OCI-LY3 (cell line): ENCODE measurements around the gene LRRC72.

Experiments
- EZH2phosphoT487 ChIP-seq: fragments of 200-600 bp; shearing (Covaris generic); IDR thresholded peaks from 2 replicates; pipeline ENCODE4 v1.6.1; 2018; ENCODE audit warnings: antibody characterized with exemption, mixed run types, low read depth
- TF ChIP-seq, protein P1 (sequence below): fragments of 200-600, 300-600 bp; sonication (generic); IDR thresholded peaks from 2 replicates; pipeline ENCODE4 v1.5.1; 2014; ENCODE audit warnings: antibody characterized with exemption, low read length, low read depth

DNA sequence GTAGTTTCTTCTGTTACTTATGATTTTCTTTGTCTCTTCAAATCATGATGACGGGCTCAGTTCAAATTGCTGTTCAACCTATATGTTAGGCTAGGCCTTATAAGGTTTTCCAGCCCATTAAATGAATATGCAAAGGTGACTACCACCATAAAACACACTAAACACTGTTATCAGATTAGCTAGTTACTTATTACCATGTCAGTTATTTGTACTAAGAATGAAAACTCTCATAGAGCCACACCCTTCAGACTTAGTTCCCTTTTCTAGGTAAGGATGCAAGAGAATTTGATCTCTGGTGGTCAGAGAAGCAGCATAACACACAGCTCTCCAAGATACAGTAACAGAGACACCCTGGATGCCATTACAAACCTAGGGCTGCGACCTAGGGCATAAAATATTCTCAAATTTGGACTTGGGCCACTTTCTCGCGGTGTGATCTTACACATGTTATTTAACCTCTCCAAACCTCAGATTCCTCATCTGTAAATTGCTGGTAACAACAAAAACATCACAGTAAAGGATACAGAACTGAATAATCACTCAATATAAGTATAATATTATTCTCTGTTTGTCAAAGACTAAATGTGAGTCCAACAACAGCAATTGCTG lies 83.3 kb downstream of the LRRC72 start:
- TF ChIP-seq, protein P1, sequence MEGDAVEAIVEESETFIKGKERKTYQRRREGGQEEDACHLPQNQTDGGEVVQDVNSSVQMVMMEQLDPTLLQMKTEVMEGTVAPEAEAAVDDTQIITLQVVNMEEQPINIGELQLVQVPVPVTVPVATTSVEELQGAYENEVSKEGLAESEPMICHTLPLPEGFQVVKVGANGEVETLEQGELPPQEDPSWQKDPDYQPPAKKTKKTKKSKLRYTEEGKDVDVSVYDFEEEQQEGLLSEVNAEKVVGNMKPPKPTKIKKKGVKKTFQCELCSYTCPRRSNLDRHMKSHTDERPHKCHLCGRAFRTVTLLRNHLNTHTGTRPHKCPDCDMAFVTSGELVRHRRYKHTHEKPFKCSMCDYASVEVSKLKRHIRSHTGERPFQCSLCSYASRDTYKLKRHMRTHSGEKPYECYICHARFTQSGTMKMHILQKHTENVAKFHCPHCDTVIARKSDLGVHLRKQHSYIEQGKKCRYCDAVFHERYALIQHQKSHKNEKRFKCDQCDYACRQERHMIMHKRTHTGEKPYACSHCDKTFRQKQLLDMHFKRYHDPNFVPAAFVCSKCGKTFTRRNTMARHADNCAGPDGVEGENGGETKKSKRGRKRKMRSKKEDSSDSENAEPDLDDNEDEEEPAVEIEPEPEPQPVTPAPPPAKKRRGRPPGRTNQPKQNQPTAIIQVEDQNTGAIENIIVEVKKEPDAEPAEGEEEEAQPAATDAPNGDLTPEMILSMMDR, result no peak
- no peak for TF ChIP-seq EZH2phosphoT487
